ENCODE results near the gene SIGLEC11. TPM values are rescaled to one million over a fixed set of nuclear protein-coding genes. Genes with fewer than 3 reads are reported as not detected.

SIGLEC11 gene
- total and polyA plus RNA-seq, 3 experiments from 2014 or later: not detected

DNA sequence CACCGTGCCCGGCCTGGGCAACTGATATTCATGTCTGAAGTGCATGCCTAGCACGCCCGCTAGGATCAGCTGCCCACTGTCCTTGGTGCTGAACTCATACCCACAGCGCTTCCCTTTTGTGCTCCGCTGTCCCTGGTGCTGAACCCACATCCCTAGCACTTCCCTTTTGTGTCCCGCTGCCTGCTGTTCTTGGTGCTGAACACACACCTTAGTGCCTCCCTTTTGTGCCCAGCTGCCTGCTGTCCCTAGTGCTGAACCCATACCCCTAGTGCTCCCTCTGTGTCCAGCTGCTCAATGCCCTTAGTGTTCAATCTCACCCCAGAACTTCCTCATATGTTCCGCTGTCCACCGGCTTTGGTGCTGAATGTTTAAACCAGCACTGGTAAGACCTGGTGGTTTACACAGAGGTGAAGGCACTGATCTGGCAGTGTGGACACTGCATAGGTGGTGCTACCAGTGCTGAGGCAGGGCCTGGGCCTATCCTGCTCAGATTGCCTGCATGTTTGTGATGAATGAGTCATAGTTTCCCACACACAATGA is 26.3 kb upstream of the SIGLEC11 start:
- POLR2A ChIA-PET: no interaction called here
- no peak overlapping the region for H3K4me3 Mint-ChIP-seq
- CTCF ChIA-PET: interaction anchor here (1.4 kb wide), 1 partner anchor 50 kb away, joined by 7 read pairs; no protein-coding TSS in a partner anchor

DNA sequence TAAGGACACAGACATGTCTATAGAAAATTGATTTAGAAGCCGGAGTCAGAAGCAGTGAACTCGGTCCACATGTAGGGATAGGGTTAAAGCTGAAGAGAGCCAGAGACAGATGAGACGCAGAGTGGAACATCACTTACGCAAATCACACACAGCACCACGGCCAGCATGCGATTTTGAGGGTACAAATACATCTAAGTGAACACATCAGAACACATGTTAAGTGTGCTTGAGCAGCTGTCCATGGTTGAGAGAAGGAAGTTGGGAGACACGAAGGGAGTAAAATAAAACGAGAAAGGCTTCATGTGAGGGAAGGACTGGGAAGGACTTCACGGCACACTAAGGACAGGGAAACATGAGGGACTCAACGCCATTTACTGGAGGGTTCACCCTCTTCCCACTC is 25.4 kb upstream of the SIGLEC11 start:
- CTCF ChIA-PET: interaction anchor here (1.4 kb wide), 1 partner anchor 49 kb away, joined by 7 read pairs; no protein-coding TSS in a partner anchor
- DNase-seq: no peak
- POLR2A ChIA-PET: no interaction called here

More for the DNA sequence above, 26.3 kb upstream of the SIGLEC11 start:
- H3K4me3 ChIP-seq (ENCODE audit: low read length): no peak overlapping the region
- H3K27me3 Mint-ChIP-seq: no peaks in the 10 kb centered on the region
- H3K9me3 ChIP-seq (ENCODE audit: low read length): no peaks in the 10 kb centered on the region
- H3K27ac Mint-ChIP-seq: peak overlapping the region in 3 of 8 donors; percentile 1 to 29 (median 8)
- H3K36me3 ChIP-seq (ENCODE audit: insufficient read depth, low read length): peaks cover 25% of the 10 kb centered on the region
- H3K4me1 Mint-ChIP-seq: peaks cover 0 to 4% (median 0%) of the 10 kb centered on the region in 3 donors
- peaks cover 4 to 85% (median 20%) of the 10 kb centered on the region in 3 donors for H3K36me3 Mint-ChIP-seq
- DNase-seq: peak; percentile 65 to 87 (median 77)
- no peak overlapping the region for H3K27ac ChIP-seq (ENCODE audit: low read depth, low read length)
- H3K27me3 ChIP-seq (ENCODE audit: insufficient read depth, low read length, poor library complexity, severe bottlenecking): no peaks in the 10 kb centered on the region
- no peaks in the 10 kb centered on the region for H3K4me1 ChIP-seq (ENCODE audit: insufficient read depth, low read length)
- H3K9me3 Mint-ChIP-seq: no peaks in the 10 kb centered on the region

DNA sequence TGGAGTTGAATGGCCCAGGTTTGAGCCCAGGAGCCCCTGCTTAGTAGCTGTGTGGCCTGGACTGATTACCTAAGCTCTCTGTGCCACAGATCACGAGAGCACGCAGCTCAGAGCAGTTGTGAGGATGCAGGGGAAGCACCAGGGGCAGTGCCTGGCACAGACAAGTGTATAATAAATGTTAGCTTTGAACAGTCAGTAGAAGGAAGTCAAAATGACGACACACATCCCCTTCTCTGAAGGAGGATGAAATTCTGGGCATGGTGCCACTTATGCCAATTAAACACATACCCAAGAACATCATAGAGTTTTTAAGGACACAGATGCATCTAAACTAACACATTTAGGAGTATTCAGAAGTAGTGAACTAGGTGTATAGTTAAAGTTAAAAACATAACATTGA is 24.9 kb upstream of the SIGLEC11 start:
- DNase-seq: no peak
- Mint-ChIP-seq H3K9me3 (no peaks in the 10 kb centered on the region), H3K4me3 (no peak overlapping the region), H3K27ac (peak overlapping the region in 1 of 8 donors; percentile 61), H3K4me1 (peaks cover 0 to 4% (median 0%) of the 10 kb centered on the region in 3 donors), H3K27me3 (no peaks in the 10 kb centered on the region), H3K36me3 (peaks cover 4 to 86% (median 21%) of the 10 kb centered on the region in 3 donors)
- H3K4me1 ChIP-seq (ENCODE audit: insufficient read depth, low read length): no peaks in the 10 kb centered on the region
- no peaks in the 10 kb centered on the region for H3K9me3 ChIP-seq (ENCODE audit: low read length)
- ChIA-PET POLR2A (no interaction called here), CTCF (interaction anchor here (0.6 to 1.4 kb wide), 2 partner anchors 47 to 269 kb away, joined by 3 to 7 read pairs; no protein-coding TSS in a partner anchor)
- H3K4me3 ChIP-seq (ENCODE audit: low read length): no peak overlapping the region
- no peak overlapping the region for H3K27ac ChIP-seq (ENCODE audit: low read depth, low read length)
- peaks cover 20% of the 10 kb centered on the region for H3K36me3 ChIP-seq (ENCODE audit: insufficient read depth, low read length)
- H3K27me3 ChIP-seq (ENCODE audit: insufficient read depth, low read length, poor library complexity, severe bottlenecking): no peaks in the 10 kb centered on the region

More for the DNA sequence above, 25.4 kb upstream of the SIGLEC11 start:
- Histone ChIP-seq H3K9me3 (ENCODE audit: low read length) (no peaks in the 10 kb centered on the region), H3K27ac (ENCODE audit: low read depth, low read length) (no peak overlapping the region), H3K4me3 (ENCODE audit: low read length) (no peak overlapping the region), H3K4me1 (ENCODE audit: insufficient read depth, low read length) (no peaks in the 10 kb centered on the region), H3K27me3 (ENCODE audit: insufficient read depth, low read length, poor library complexity, severe bottlenecking) (no peaks in the 10 kb centered on the region), H3K36me3 (ENCODE audit: insufficient read depth, low read length) (peaks cover 24% of the 10 kb centered on the region)
- Mint-ChIP-seq H3K27ac (no peak overlapping the region), H3K4me1 (peaks cover 0 to 4% (median 0%) of the 10 kb centered on the region in 3 donors), H3K9me3 (no peaks in the 10 kb centered on the region), H3K36me3 (peaks cover 4 to 86% (median 23%) of the 10 kb centered on the region in 3 donors), H3K27me3 (no peaks in the 10 kb centered on the region), H3K4me3 (no peak overlapping the region)

DNA sequence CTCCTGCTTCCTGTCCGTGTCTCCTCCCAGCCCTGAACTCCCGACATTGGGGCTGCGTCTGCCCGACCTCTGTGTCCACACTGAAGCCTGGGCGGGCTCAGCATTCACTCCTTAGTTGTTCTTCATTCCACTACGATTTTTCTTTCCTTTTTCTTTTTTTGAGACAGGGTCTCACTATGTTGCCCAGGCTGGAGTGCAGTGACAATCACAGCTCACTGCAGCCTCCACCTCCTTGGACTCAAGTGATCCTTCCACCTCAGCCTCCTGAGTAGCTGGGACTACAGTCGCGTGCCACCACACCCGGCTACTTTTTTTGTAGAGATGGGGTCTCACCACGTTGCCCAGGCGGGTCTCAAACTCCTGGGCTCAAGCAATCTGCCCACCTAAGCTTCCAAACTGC is 23.5 kb upstream of the SIGLEC11 start:
- Histone ChIP-seq H3K4me1 (ENCODE audit: insufficient read depth, low read length) (no peaks in the 10 kb centered on the region), H3K9me3 (ENCODE audit: low read length) (no peaks in the 10 kb centered on the region), H3K4me3 (ENCODE audit: low read length) (no peak overlapping the region), H3K27ac (ENCODE audit: low read depth, low read length) (no peak overlapping the region), H3K27me3 (ENCODE audit: insufficient read depth, low read length, poor library complexity, severe bottlenecking) (no peaks in the 10 kb centered on the region), H3K36me3 (ENCODE audit: insufficient read depth, low read length) (peaks cover 20% of the 10 kb centered on the region)
- H3K27me3 Mint-ChIP-seq: no peaks in the 10 kb centered on the region
- ChIA-PET POLR2A (no interaction called here), CTCF (interaction anchor here (1.2 to 1.6 kb wide), 3 partner anchors 13 to 47 kb away, joined by 5 to 7 read pairs (median 6); no protein-coding TSS in a partner anchor)
- peaks cover 4 to 84% (median 21%) of the 10 kb centered on the region in 3 donors for H3K36me3 Mint-ChIP-seq
- H3K4me3 Mint-ChIP-seq: no peak overlapping the region
- H3K9me3 Mint-ChIP-seq: no peaks in the 10 kb centered on the region
- H3K4me1 Mint-ChIP-seq: peaks cover 0 to 4% (median 0%) of the 10 kb centered on the region in 3 donors
- no peak for DNase-seq
- H3K27ac Mint-ChIP-seq: no peak overlapping the region

DNA sequence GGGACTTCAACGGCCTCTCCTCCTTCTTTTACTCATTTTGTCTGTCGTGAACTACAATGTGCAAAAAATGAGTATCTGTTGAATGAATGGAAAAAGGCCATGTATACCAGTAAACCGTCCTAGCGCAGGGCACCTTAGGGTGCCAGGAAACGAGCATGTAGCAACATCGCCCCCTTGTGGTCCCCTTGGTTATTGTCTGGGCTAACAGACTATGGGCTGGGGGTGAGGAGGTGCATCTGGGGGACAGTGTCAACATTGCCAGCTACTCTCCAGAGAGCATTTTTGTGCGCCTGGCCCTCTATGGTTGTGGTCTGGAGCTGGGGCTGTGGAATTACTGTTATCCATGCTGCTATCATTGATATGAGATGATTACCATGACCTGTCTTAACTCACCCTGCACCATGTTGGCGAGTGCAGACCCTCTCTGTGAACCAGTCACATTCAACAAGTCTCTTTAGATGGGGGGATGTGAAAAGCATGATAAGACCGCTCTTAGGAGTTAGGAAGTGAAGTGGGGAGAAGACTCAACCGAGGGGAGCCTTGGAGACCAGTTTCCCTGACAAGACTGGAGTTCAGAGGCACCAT is 22.8 kb upstream of the SIGLEC11 start:
- H3K9me3 ChIP-seq (ENCODE audit: low read length): no peaks in the 10 kb centered on the region
- peak; percentile 52 to 79 (median 68) for DNase-seq
- peaks cover 0 to 4% (median 0%) of the 10 kb centered on the region in 3 donors for H3K4me1 Mint-ChIP-seq
- H3K27ac Mint-ChIP-seq: peak overlapping the region in 2 of 8 donors; percentile 23 to 78
- H3K27me3 ChIP-seq (ENCODE audit: insufficient read depth, low read length, poor library complexity, severe bottlenecking): no peaks in the 10 kb centered on the region
- no peak overlapping the region for H3K4me3 ChIP-seq (ENCODE audit: low read length)
- H3K27ac ChIP-seq (ENCODE audit: low read depth, low read length): no peak overlapping the region
- H3K4me1 ChIP-seq (ENCODE audit: insufficient read depth, low read length): no peaks in the 10 kb centered on the region
- ChIA-PET CTCF (interaction anchor here (1.2 to 2.0 kb wide), 3 partner anchors 14 to 413 kb away, joined by 3 to 8 read pairs (median 5); no protein-coding TSS in a partner anchor), POLR2A (no interaction called here)
- H3K36me3 ChIP-seq (ENCODE audit: insufficient read depth, low read length): peaks cover 20% of the 10 kb centered on the region
- no peak overlapping the region for H3K4me3 Mint-ChIP-seq
- H3K27me3 Mint-ChIP-seq: no peaks in the 10 kb centered on the region
- peaks cover 4 to 84% (median 17%) of the 10 kb centered on the region in 3 donors for H3K36me3 Mint-ChIP-seq
- H3K9me3 Mint-ChIP-seq: no peaks in the 10 kb centered on the region

DNA sequence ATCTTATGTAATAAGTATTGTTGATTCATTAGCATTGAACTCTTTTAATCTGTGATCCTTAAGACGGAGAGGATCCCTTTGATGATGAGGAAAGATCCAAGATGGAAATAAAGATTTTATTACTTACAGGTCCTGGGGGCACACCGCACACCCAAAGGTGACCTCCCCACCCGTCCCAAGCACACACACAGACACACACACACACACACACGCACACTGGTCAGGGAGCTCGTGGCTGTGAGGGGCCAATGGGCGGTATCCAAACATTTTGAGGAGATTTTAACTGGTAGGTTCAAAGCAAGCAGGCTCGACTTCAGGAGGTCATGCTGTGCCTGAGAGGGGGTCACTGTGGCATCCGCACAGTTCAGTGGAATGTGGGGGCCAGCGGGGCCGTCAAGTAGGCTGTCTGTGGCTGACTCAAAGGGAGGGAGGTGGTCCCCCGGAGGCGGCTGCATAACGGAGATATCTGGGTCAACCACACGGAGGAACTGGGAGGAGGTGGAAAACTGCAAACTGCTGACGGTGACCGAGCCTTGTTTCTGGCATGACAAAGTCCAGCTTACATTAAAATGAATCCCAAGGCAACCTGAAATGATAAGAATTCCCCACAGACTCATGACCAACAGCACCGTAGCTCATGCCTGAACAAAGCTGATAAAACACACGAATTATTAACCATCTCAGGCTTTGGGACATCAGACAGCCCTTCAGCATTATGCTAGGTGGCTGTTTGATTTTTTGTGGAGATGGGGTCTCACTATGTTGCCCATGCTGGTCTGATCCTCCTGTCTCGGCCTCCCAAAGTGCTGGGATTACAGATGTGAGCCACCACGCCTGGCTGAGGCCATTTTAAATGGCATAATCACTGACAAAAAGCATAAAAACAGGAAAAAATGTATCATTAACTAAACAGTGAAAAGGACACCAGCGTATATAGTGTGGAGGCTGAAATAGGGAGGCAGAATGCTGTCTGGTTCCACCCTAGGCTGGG is 20.9 kb upstream of the SIGLEC11 start:
- Mint-ChIP-seq H3K27me3 (no peaks in the 10 kb centered on the region), H3K27ac (peak overlapping the region in 2 of 8 donors; percentile 11 to 68), H3K4me3 (no peak overlapping the region), H3K9me3 (no peaks in the 10 kb centered on the region), H3K4me1 (peaks cover 0 to 4% (median 0%) of the 10 kb centered on the region in 3 donors), H3K36me3 (peaks cover 0 to 87% (median 11%) of the 10 kb centered on the region in 3 donors)
- no peaks in the 10 kb centered on the region for H3K4me1 ChIP-seq (ENCODE audit: insufficient read depth, low read length)
- peaks cover 13% of the 10 kb centered on the region for H3K36me3 ChIP-seq (ENCODE audit: insufficient read depth, low read length)
- H3K27ac ChIP-seq (ENCODE audit: low read depth, low read length): no peak overlapping the region
- no peak for DNase-seq
- ChIA-PET POLR2A (no interaction called here), CTCF (interaction anchor here (2.0 kb wide), 1 partner anchor 44 kb away, joined by 8 read pairs; no protein-coding TSS in a partner anchor)
- H3K27me3 ChIP-seq (ENCODE audit: insufficient read depth, low read length, poor library complexity, severe bottlenecking): no peaks in the 10 kb centered on the region
- H3K9me3 ChIP-seq (ENCODE audit: low read length): no peaks in the 10 kb centered on the region
- no peak overlapping the region for H3K4me3 ChIP-seq (ENCODE audit: low read length)

DNA sequence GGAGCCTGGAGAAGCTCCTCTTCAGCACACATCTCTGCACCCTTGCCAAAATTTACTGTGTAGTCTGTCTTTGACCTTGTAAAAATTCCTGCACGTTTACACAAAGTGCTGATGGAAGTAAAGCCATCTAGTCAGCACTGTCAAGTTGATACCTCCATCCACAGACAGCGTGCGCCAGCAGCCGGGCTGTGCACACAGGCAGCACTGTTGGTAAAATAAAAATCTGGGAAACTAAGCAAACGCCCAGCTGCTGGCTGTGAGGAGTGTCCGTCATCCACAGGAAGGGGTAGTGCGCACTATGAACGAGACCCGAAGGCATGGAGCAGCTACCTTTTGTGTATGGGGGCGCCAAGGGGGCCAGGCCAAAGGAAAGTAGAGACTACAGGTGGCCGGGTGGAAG is 17.4 kb upstream of the SIGLEC11 start:
- no peak overlapping the region for H3K27ac ChIP-seq (ENCODE audit: low read depth, low read length)
- Mint-ChIP-seq H3K27ac (no peak overlapping the region), H3K4me3 (no peak overlapping the region), H3K4me1 (no peaks in the 10 kb centered on the region), H3K27me3 (no peaks in the 10 kb centered on the region), H3K9me3 (no peaks in the 10 kb centered on the region), H3K36me3 (peaks cover 0 to 73% (median 5%) of the 10 kb centered on the region in 3 donors)
- peaks cover 8% of the 10 kb centered on the region for H3K36me3 ChIP-seq (ENCODE audit: insufficient read depth, low read length)
- no peak for DNase-seq
- POLR2A ChIA-PET: no interaction called here
- H3K9me3 ChIP-seq (ENCODE audit: low read length): no peaks in the 10 kb centered on the region
- H3K27me3 ChIP-seq (ENCODE audit: insufficient read depth, low read length, poor library complexity, severe bottlenecking): no peaks in the 10 kb centered on the region
- CTCF ChIA-PET: no interaction called here
- no peak overlapping the region for H3K4me3 ChIP-seq (ENCODE audit: low read length)
- no peaks in the 10 kb centered on the region for H3K4me1 ChIP-seq (ENCODE audit: insufficient read depth, low read length)
